Activated naive CD4-positive, alpha-beta T cell treated with anti-CD3 and anti-CD28 coated beads, Interleukin-2, amount 50 U/mL, for 16 hours (primary cell): ENCODE data around the gene FUCA1.
"Not testable (repeated sequence)": the region's sequence is repeated elsewhere in the genome, so short reads cannot be mapped to it uniquely, and the experiment has no call there.

Source experiments
- DNase-seq: peaks from one replicate; pipeline ENCODE4 v3.0.0-alpha.2; 2020

The FUCA1 gene

DNA sequence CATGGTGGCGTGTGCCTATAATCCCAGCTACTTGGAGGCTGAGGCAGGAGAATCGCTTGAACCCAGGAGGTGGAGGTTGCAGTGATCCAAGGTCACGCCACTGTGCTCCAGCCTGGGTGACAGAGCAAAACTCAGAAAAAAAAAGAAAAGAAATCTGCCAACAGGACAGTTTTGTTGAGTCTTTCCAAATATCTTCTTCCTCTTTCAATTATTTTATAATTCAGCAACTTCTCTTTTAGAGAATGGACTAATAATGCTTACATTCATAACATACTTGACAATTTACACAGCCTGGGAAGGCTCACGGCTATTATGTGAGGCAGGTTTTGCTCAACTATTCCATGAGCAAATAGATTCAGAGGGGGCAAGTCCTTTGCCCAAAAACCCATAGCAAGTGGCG lies 27.0 kb upstream of the FUCA1 start:
- DNase-seq: no peak

DNA sequence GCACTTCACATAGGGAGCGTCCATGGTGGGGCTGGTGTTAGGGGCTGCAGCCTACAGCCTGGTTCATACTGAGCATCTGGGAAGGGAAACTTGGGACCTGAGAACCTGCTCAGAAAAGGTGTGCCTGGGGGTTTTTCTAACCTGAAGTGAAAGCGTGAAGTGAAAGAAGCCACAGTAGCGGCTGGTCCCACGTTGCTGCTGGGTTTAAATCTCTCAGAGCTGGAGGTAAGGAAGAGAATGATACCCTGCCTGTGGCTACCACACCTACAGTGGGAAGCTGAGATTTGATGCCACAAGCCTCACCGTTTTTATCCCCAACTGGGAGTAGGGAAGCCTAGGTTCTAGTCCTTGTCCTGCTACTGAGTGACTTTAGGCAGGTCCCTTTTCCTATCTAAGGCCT lies 21.0 kb upstream of the FUCA1 start:
- DNase-seq: no peak

DNA sequence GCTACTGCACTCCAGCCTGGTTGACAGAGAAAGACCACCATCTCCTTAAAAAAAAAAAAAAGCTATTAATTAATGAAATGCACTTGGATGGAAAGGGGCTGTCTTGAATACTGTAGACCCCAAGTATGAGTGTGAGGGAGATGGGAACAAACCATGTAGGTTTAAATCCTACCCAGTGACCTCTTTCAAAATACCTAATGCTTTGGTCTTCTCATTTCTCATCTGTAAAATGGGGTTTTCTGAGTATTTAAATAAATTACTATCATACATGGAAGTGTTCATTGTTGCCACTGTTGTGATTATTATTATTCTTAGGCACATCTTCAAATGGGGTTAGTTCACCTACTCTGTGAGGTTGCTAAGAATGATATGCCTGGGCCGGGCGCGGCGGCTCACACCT lies 17.1 kb upstream of the FUCA1 start:
- no peak for DNase-seq

- DNase-seq: no peak
Measured at GRCh38 chr1:23882746-23883145, 14.7 kb upstream of the FUCA1 start.

GRCh38 chr1:23879809-23880208 lies 11.7 kb upstream of the FUCA1 start:
- no peak for DNase-seq

GRCh38 chr1:23878668-23879067 lies 10.6 kb upstream of the FUCA1 start:
- no peak for DNase-seq

DNA sequence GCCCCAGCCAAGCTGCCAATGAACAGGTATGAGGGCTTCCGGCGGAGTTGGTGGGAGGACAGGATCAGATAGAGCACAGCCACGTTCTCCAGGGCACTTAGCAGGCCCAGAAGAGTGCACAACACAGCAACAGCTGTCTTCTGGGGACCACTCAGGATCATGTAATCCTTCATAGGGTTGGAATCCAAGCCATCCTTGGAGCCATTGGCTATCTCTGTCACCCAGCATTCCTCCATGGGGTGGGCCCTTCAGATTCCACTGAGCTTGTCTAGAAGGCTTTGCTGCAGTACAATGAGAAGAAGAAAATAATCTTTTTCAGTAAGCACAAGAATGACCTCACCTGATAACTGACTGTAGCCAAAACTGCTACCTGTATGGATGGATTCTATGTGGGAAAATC lies 7.3 kb upstream of the FUCA1 start:
- DNase-seq: no peak

DNA sequence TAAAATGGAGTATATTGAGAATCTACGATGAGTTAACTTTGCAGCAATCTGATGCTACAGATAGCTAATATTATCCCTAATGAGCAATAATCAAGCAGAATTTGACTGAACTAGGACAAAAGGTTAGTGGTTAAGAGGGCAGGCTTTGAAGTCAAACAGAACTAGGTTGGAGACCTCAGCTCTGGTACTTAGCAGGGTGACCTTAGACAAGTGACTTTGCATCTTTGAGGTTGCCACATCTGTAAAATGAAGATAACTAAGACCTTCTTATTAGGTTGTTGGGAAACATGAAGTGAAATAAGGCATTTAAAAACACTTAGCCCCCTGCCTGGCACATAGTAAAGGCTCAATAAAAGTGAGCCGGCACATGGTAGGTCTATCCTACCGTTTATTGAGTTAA lies 4.3 kb upstream of the FUCA1 start:
- no peak for DNase-seq

DNA sequence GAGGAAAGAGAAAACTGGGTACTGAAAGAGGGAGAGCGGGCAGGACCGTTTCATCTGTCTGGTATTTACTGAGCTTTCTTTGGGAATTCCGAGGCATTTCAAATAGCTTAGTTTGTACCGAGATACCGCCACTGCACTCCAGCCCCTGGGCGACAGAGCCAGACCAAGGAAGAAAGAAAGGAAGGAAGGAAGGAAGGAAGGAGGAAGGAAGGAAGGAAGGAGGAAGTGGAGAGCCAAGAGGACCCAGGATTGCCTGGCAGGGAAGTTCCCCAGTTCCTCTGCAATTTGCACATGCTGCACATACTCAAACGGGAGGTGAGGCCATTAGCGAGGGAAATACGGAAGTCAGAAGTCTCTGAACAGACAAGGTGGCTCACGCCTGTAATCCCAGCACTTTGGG lies 961 bp upstream of the FUCA1 start:
- DNase-seq: no peak

GRCh38 chr1:23868557-23869016 lies 497 bp upstream of the FUCA1 start:
- no peak for DNase-seq

GRCh38 chr1:23867542-23867894 lies 572 bp downstream of the FUCA1 start:
- DNase-seq: no peak

- no peak for DNase-seq
Measured at GRCh38 chr1:23865543-23865930, 2.6 kb downstream of the FUCA1 start.

GRCh38 chr1:23864801-23865542 lies 3.1 kb downstream of the FUCA1 start:
- no peak for DNase-seq

GRCh38 chr1:23862640-23863039 lies 5.5 kb downstream of the FUCA1 start:
- DNase-seq: no peak

GRCh38 chr1:23854568-23854967 lies 13.5 kb downstream of the FUCA1 start:
- DNase-seq: no peak

DNA sequence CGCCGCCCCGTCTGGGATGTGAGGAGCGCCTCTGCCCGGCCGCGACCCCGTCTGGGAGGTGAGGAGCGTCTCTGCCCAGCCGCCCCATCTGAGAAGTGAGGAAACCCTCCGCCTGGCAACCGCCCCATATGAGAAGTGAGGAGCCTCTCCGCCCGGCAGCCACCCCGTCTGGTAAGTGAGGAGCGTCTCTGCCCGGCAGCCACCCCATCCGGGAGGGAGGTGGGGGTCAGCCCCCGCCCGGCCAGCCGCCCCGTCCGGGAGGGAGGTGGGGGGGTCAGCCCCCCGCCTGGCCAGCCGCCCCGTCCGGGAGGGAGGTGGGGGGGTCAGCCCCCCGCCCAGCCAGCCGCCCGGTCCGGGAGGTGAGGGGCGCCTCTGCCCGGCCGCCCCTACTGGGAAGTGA lies 15.0 kb downstream of the FUCA1 start:
- DNase-seq: not testable (repeated sequence)

GRCh38 chr1:23851406-23851805 lies 16.7 kb downstream of the FUCA1 start:
- not testable (repeated sequence) for DNase-seq

GRCh38 chr1:23848673-23849616 lies 19.1 kb downstream of the FUCA1 start:
- no peak for DNase-seq

DNA sequence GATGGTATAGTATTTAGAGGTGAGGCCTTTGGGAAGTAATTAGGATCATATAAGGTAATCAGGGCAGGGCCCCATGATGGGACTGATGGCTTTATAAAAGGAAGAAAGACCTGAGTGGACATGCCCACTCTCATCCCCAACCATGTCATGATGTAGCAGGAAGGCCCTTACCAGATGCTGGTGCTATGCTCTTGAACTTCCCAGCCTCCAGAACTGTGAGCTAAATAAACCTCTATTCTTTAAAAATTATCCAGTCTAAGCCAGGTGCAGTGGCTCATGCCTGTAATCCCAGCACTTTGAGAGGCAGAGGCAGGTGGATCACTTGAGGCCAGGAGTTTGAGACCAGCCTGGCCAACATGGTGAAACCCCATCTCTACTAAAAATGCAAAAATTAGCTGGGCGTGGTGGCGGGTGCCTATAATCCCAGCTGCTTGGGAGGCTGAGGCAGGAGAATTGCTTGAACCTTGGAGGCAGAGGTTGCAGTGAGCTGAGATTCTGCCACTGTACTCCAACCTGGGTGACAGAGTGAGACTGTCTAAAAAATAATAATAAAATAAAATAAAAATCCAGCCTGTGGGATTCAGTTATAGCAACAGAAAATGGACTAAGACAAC lies 20.5 kb downstream of the FUCA1 start:
- not testable (repeated sequence) for DNase-seq

DNA sequence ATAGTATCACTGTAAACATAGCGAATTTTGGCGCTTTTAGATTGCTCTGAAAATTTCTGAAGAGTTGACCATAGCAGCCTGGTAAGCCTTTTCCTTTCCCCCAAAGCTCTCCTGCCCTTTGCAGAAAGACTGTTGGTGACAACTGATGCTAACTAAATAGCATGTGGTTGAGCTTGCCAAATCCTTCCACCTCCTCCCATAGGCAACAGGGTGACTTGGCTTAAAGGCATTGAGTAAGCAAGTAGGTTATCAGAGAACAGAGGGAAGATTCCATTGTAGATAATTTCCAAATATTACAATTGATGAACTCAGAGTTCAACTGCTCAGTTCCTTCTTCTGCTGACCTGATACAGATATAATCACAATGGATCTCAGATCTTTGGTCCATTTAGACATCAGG lies 22.9 kb downstream of the FUCA1 start:
- DNase-seq: no peak

DNA sequence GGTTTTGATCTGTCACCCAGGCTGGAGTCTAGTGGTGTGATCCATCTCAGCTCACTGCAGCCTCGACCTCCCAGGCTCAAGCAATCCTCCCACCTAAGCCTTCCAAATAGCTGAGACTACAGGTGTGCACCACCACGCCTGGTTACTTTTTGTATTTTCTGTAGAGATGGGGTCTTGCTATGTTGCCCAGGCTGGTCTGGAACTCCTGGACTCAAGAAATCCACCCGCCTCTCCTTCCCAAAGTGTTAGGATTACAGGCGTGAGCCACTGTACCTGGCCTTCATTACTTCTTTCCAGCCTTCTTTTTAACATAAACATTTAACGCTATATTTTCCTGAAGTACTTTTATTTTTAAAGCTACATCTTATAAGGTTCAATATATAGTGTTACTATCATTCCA lies 24.4 kb downstream of the FUCA1 start:
- no peak for DNase-seq

DNA sequence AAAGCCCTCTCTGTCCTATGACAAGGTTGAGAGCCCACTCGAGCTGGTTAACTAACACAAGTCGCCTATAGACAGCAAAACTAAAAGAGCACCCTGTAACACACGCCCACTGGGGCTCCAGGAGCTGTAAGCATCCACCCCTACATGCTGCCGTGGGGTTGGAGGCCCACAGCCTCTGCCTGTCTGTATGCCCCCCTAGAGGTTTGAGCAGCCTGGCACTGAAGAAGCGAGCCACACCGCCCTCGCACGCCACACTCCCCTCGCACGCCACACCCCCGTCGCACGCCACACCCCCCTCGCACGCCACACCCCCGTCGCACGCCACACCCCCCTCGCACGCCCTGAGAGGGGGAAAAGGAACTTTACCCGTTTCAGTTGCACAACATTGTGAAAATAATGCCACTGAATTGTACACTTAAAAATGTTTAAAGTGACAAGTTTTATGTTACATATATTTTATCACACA lies 29.7 kb downstream of the FUCA1 start:
- peak; percentile 76 for DNase-seq

- DNase-seq: no peak
Measured at GRCh38 chr1:23837908-23838307, 30.2 kb downstream of the FUCA1 start.

DNA sequence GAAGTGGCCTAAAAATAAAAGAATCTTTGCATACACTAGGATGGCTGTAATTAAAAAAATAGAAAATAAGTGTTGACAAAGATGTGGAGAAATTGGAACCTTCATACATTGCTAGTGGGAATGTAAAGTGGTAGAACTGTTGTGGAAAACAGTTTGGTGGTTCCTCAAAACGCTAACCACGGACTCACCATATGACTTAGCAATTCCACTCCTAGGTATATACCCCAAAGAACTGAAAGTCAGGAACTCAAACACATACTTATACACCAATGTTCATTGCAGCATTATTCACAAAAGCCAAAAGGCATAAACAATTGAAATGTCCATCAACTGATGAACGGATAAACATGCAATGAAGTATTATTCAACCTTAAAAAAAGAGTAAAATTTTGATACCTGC lies 32.1 kb downstream of the FUCA1 start:
- no peak for DNase-seq
